Tibial nerve (tissue), 4 donors: ENCODE data around the gene CABLES1. TPM values are rescaled to one million over a fixed set of nuclear protein-coding genes. Genes with fewer than 3 reads are reported as not detected.

ENCODE experiments used
- DNase-seq, 2 donors: peaks; one replicate each; pipeline ENCODE4 v3.0.0-alpha.2; 2019; ENCODE audit warnings: low spot score in 2 of 2
- H3K27ac ChIP-seq, 4 donors: fragments of 200-600 bp; sonication (generic) in 3 of 4; one replicate each; pipeline ENCODE4 v1.5.1; 2017 to 2019; ENCODE audit warnings: mild to moderate bottlenecking in 1 of 4
- H3K27me3 ChIP-seq, 2 donors: fragments of 200-600 bp; sonication (generic) in 1 of 2; one replicate each; pipeline versions ENCODE4 v1.5.1 to v1.6.0; 2017 to 2019
- H3K36me3 ChIP-seq, 3 donors: fragments of 200-600 bp; sonication (generic); one replicate each; pipeline ENCODE4 v1.5.1; 2018 to 2019
- H3K4me1 ChIP-seq, 4 donors: fragments of 200-600 bp; sonication (generic) in 3 of 4; one replicate each; pipeline ENCODE4 v1.5.1; 2017 to 2019
- H3K4me3 ChIP-seq, 4 donors: fragments of 200-600 bp; sonication (generic) in 3 of 4; one replicate each; pipeline ENCODE4 v1.5.1; 2017 to 2019; ENCODE audit warnings: mild to moderate bottlenecking in 1 of 4, moderate library complexity in 1 of 4
- H3K9me3 ChIP-seq, 4 donors: fragments of 200-600 bp; sonication (generic) in 3 of 4; one replicate each; pipeline ENCODE4 v1.5.1; 2017 to 2019
- EP300 ChIP-seq, 2 donors: sonication (generic); formaldehyde crosslinking; IDR thresholded peaks; one replicate each; pipeline ENCODE4 v1.6.1; 2017; ENCODE audit warnings: antibody characterized with exemption in 2 of 2, mild to moderate bottlenecking in 1 of 2
- POLR2A ChIP-seq, 2 donors: fragments of 450-650 bp; IDR thresholded peaks; one replicate each; pipeline ENCODE4 v1.6.1; 2017; ENCODE audit warnings: antibody characterized with exemption in 2 of 2, mild to moderate bottlenecking in 2 of 2, moderate library complexity in 2 of 2
- WGBS, 2 donors: methylation state at CpG; one replicate each; pipeline ENCODE4 v1.1.5; 2018; 5-methylcytosine and 5-hydroxymethylcytosine counted together
- total RNA-seq, 4 donors: library from RNA; depleted of rRNA; stranded (reverse); fragments of >200 nt; gene quantifications; one replicate each; pipeline ENCODE4 v1.1.0, GENCODE V29; 2016
- TF ChIP-seq, protein P1 (sequence below), 5 experiments: fragments of 200-600 bp in 3 of 5; fragments of 450-650 bp in 2 of 5; sonication (generic) in 3 of 5; IDR thresholded peaks; one replicate each; pipeline ENCODE4 v1.5.1; 2016 to 2019; ENCODE audit warnings: antibody characterized with exemption in 5 of 5, mild to moderate bottlenecking in 3 of 5, moderate library complexity in 2 of 5

CABLES1 gene
- total RNA-seq, 4 donors from 2014 or later: 17.3 to 32.1 (median 21.2) TPM

DNA sequence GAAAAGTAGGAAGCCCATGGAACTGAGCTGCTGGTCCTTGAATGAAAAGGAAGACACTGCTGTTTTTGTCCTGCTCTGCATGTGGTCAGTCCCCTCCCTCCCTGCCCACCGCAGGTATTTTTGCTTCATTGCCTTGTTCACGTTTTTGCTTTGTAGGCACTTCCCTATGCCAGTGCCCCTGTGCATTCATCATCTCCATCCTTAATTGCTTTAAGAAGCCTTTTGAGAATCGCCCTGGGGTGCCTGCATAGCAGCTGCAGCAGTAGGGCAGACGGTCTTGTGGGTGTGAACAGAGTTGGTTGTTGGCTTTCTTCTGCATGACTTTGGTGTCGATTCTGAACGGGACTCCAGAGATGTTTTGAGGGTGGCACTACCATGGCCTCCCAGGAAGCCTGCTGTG lies 97.0 kb downstream of the CABLES1 start:
- no peaks in the 10 kb centered on the region for H3K27me3 ChIP-seq
- 63 to 71% methylated on average over 6 of the region's 6 CpGs for WGBS, 2 donors
- peaks cover 0 to 18% (median 0%) of the 10 kb centered on the region in 3 donors for H3K36me3 ChIP-seq

DNA sequence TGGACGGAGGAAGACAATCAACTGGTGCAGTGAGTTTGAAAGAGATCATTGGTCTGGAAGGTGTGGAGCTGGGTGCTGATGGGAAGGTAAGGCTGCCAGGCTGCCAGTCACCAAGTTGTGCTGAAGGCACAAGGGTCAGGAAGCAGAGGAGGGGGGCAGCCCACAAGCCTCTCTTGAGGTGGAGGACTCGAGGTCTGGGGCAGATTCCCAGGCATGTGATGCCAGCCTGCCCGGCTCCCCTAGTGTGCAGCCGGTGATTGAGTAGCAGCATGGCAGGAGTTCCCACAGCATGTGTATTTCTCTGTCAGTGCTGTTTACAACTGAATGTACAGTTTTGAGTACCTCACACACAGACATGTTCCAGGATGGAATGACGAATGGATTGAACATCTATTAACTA lies 99.3 kb downstream of the CABLES1 start:
- H3K27ac ChIP-seq: no peak overlapping the region
- WGBS, 2 donors: 85 to 100% methylated on average over 2 to 5 of the region's 5 CpGs
- H3K36me3 ChIP-seq: peaks cover 0 to 18% (median 0%) of the 10 kb centered on the region in 3 donors

More for the DNA sequence above, 97.0 kb downstream of the CABLES1 start:
- no peak for DNase-seq
- Histone ChIP-seq H3K9me3 (no peaks in the 10 kb centered on the region), H3K27ac (peak overlapping the region in 2 of 4 donors; percentile 76 to 91), H3K4me3 (no peak overlapping the region), H3K4me1 (peaks cover 0 to 53% (median 34%) of the 10 kb centered on the region in 4 donors)
- TF ChIP-seq POLR2A (IDR thresholded peaks at IDR 0.05) (no peak), EP300 (IDR thresholded peaks at IDR 0.05) (no peak)
- TF ChIP-seq, protein P1, sequence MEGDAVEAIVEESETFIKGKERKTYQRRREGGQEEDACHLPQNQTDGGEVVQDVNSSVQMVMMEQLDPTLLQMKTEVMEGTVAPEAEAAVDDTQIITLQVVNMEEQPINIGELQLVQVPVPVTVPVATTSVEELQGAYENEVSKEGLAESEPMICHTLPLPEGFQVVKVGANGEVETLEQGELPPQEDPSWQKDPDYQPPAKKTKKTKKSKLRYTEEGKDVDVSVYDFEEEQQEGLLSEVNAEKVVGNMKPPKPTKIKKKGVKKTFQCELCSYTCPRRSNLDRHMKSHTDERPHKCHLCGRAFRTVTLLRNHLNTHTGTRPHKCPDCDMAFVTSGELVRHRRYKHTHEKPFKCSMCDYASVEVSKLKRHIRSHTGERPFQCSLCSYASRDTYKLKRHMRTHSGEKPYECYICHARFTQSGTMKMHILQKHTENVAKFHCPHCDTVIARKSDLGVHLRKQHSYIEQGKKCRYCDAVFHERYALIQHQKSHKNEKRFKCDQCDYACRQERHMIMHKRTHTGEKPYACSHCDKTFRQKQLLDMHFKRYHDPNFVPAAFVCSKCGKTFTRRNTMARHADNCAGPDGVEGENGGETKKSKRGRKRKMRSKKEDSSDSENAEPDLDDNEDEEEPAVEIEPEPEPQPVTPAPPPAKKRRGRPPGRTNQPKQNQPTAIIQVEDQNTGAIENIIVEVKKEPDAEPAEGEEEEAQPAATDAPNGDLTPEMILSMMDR (IDR thresholded peaks at IDR 0.05): no peak

DNA sequence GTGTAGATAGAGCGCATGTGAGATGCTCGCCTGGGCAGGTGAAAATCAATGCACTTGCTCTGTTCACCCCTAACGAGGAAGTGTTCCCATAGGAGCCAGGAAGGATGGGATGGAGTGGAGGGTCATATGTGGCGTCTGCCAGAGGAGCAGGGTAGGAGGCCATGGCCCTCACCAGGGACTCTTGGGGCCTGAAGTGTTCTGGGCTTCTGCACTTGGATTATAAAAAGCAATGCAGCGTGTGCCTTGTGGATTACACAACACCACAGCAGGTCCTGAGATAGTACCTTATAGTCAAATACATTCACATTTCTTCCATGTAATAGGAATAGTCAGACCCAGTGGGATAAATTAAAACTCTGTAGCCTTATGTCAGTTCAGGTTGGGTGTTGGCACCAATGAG lies 100.1 kb downstream of the CABLES1 start:
- no peaks in the 10 kb centered on the region for H3K9me3 ChIP-seq
- WGBS, 2 donors: 95% methylated on average over 5 of the region's 5 CpGs
- no peaks in the 10 kb centered on the region for H3K27me3 ChIP-seq
- no peak for TF ChIP-seq EP300 (IDR thresholded peaks at IDR 0.05)
- TF ChIP-seq, protein P1 (IDR thresholded peaks at IDR 0.05): no peak
- no peak for TF ChIP-seq POLR2A (IDR thresholded peaks at IDR 0.05)
- no peak overlapping the region for H3K4me3 ChIP-seq
- DNase-seq: no peak
- H3K27ac ChIP-seq: no peak overlapping the region
- H3K4me1 ChIP-seq: peaks cover 0 to 42% (median 21%) of the 10 kb centered on the region in 4 donors
- H3K36me3 ChIP-seq: peaks cover 0 to 19% (median 0%) of the 10 kb centered on the region in 3 donors

More for the DNA sequence above, 99.3 kb downstream of the CABLES1 start:
- H3K27me3 ChIP-seq: no peaks in the 10 kb centered on the region
- TF ChIP-seq POLR2A (IDR thresholded peaks at IDR 0.05) (no peak), EP300 (IDR thresholded peaks at IDR 0.05) (no peak)
- TF ChIP-seq, protein P1 (IDR thresholded peaks at IDR 0.05): no peak
- peaks cover 0 to 49% (median 25%) of the 10 kb centered on the region in 4 donors for H3K4me1 ChIP-seq
- H3K4me3 ChIP-seq: no peak overlapping the region
- H3K9me3 ChIP-seq: no peaks in the 10 kb centered on the region
- DNase-seq: no peak

DNA sequence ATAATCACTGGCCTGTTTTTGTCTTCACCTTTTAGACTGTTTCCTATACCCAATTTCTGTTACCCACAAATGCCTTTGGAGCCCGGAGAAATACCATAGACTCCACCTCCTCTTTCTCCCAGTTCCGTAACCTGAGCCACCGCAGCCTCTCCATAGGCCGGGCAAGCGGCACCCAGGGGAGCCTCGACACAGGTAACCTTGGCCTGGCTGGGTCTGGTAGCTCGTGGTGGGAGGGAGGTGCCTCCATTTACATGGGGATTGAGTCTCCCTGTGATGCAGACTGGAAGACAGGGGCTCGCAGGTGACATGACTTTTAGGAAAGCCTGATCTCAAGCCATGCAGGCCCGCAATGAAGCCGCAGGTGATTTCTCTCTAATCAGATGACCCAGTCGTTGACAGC lies 100.6 kb downstream of the CABLES1 start:
- TF ChIP-seq POLR2A (IDR thresholded peaks at IDR 0.05): no peak
- TF ChIP-seq, protein P1 (IDR thresholded peaks at IDR 0.05): no peak
- no peak for TF ChIP-seq EP300 (IDR thresholded peaks at IDR 0.05)
- Histone ChIP-seq H3K27me3 (no peaks in the 10 kb centered on the region), H3K36me3 (peaks cover 0 to 23% (median 0%) of the 10 kb centered on the region in 3 donors), H3K4me3 (no peak overlapping the region), H3K4me1 (peaks cover 0 to 37% (median 18%) of the 10 kb centered on the region in 4 donors), H3K9me3 (no peaks in the 10 kb centered on the region), H3K27ac (no peak overlapping the region)
- WGBS, 2 donors: 84 to 86% methylated on average over 11 of the region's 11 CpGs
- no peak for DNase-seq

DNA sequence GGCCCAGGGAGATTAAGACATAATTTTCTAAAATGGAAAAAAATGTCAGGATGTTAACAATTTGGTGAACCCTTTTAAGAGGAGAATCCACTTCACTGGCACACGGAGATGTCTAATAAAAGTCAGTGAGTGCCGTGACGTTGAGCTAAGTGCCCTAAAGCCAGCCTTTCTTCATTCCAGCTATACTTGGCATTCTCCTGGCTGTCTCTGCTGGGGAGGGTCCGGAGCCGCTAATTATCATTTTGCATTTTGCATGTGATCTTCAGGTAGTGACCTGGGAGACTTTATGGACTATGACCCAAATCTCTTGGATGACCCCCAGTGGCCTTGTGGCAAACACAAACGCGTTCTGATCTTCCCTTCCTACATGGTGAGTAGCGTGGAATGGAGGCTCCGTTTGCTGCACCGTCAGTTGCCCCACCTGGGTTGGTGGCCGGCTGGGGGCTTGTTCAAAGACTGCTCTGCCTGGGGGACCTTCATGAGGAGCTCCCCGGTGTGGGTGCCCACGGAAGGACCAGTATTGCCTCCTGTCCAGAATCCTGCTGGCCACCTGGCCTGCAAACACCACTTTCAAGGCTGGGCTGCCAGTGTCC lies 101.7 kb downstream of the CABLES1 start:
- Histone ChIP-seq H3K27ac (peak overlapping the region in 3 of 4 donors; percentile 77 to 81 (median 81)), H3K4me3 (no peak overlapping the region), H3K36me3 (peaks cover 0 to 23% (median 0%) of the 10 kb centered on the region in 3 donors), H3K27me3 (no peaks in the 10 kb centered on the region), H3K9me3 (no peaks in the 10 kb centered on the region), H3K4me1 (peaks cover 0 to 25% (median 15%) of the 10 kb centered on the region in 4 donors)
- WGBS, 2 donors: 82 to 86% methylated on average over 13 of the region's 13 CpGs
- TF ChIP-seq, protein P1 (IDR thresholded peaks at IDR 0.05): no peak
- TF ChIP-seq EP300 (IDR thresholded peaks at IDR 0.05) (no peak), POLR2A (IDR thresholded peaks at IDR 0.05) (no peak)
- no peak for DNase-seq
